ENCODE measurements around the gene C11orf24. TPM values are rescaled to one million over a fixed set of nuclear protein-coding genes. Genes with fewer than 3 reads are reported as not detected.

C11orf24 gene
- total and polyA plus RNA-seq, 2 of the 8 experiments (the other 6 are each of a cell fraction or from before 2014, with no cell fraction given) = 45.4 to 51.7 TPM

GRCh38 chr11:68296344-68297051, 24.7 kb upstream of the C11orf24 start (continued):
- TF ChIP-seq CHD7 (IDR thresholded peaks at IDR 0.05; ENCODE audit: insufficient replicate concordance, low read length) (no peak), SP2 (IDR thresholded peaks at IDR 0.05; ENCODE audit: low read length) (no peak), CREB1 (IDR thresholded peaks at IDR 0.05) (no peak), EZH2 (IDR thresholded peaks at IDR 0.05; ENCODE audit: low read depth, low read length, severe bottlenecking) (no peak), TBP (IDR thresholded peaks at IDR 0.05; ENCODE audit: low read depth, low read length) (no peak), PHF8 (conservative IDR thresholded peaks at IDR 0.05; ENCODE audit: low read depth, low read length) (no peak), TAF1 (IDR thresholded peaks at IDR 0.05; ENCODE audit: low read depth, low read length) (no peak), YY1 (IDR thresholded peaks at IDR 0.05; ENCODE audit: low read depth, low read length) (no peak), SRF (IDR thresholded peaks at IDR 0.05; ENCODE audit: low read depth, low read length) (no peak), BCL11A (IDR thresholded peaks at IDR 0.05; ENCODE audit: low read depth in 2 of 2, low read length in 2 of 2) (no peak), KDM4A (IDR thresholded peaks at IDR 0.05; ENCODE audit: low read depth, low read length, severe bottlenecking) (no peak), TEAD4 (IDR thresholded peaks at IDR 0.05; ENCODE audit: low read depth, low read length) (no peak)
